GM21723 (cell line): ENCODE measurements around the gene ZFAND2A.

Source experiments
- ATAC-seq: cut with Tn5 transposase; IDR thresholded peaks from one replicate; pipeline ENCODE4 v1.9.1; 2021; ENCODE audit warnings: mild to moderate bottlenecking, moderate library complexity; ENCODE audit not compliant: unreplicated experiment

The ZFAND2A gene

DNA sequence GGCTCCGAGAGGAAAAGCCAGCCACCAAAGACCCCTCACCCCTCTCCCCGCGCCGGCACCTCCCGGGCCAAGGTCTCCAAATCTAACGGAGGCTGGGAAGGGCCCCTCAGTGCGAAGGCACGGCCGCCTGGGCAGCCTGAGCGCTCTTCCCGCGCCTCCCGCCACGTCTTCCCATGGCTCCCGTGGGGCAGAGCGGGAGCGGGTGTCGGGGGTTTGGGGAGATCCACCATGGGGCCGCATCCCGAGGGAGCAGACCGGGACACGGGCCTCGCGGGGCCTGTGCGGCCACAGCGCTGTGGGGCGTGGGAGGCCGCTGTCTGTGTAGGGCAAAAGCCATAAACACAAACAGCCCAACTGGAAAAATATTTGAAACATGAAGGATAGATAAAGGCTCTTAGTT, 49.6 kb downstream of the ZFAND2A start:
- ATAC-seq: no peak

DNA sequence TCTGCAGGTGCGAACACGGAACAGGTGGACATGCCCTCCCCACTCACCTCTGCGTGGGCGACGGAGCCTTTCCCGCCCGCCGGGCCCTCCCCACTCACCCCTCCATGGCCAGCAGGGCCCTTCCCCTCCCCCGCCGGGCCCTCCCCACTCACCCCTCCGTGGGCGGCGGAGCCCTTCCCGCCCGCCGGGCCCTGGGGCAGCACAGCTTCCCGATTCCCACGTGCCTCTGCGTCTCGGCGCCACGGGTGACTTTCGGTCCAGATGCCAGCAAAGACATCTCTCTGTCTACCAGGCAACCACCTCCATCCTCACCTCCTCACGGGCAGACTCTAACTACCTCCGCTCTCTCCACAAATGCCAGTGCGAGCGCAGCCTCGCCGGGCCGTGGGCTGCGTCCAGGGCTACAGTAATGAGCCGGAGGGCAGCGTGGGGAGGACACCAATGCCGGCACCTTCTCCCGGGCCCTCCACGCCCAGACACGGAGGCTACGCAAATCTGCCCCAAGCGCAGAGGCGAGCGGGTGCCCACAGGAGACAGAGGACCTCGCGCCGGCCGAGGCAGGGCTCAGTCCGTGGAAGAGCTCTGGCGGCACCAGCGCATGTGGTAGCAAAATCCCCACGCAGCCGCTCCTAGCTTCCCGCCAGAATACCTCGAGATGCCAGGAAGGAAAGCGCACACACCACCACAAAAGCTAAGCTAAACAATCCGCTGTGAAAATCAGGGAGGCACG, 50.2 kb downstream of the ZFAND2A start:
- ATAC-seq: no peak

DNA sequence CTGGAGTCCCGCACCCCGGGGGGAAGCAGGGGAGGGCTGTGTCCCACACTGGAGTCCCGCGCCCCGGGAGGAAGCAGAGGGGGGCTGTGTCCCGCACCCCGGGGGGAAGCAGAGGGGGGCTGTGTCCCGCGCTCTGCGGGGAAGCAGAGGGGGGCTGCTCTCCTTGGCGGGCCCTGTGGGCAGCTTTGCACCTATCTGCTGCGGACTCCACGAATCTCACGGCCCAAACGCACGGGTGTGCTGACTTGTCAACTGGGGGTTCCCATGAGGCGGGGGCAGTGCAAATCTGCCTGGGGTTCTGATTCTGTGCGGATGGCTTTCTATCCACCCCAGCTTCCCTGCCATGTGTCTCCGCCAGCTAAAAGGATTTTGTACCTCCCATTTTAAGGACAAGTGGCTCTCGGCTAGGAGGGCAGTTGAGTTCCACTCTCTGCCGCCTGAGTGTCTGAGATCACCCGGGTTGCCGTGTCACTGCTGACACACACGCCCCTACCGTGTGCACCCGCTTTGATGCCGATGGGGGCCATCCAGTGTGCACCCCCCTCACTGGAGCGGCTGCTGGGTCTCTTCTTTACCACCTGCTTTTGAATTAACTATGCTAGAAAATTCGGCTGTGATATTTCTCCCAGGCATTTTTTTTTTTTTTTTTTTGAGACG, 51.6 kb downstream of the ZFAND2A start:
- ATAC-seq: no peak

DNA sequence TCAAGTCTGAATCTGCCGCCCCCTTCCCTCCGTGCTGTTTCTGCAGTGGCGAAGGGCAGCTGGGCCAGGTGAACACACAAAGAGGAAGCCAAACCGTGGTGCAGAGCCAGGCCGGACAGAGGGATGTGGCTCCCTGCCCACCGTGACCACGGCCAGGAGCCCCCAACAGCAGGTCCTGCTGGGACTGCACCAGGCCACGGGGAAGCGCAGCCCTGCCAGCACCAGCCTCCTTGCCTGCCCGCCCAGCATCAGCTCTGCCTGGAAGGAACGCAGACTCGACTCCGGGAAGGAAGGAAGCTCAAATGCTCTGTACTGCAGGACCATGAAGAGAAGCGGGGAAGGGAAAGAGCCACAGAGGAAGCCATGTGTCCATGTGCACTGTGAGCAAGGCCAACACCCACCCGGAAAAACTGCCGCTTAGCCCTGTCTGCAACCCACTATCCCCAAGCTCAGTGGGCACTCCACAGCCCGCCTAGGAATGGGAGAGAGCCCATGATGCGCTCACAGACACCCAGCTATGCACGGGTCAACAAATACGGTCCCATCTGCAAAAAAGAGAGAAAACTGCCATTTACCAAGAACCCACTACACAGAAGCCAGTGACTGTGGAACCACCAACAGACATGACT, 53.1 kb downstream of the ZFAND2A start:
- no peak for ATAC-seq

DNA sequence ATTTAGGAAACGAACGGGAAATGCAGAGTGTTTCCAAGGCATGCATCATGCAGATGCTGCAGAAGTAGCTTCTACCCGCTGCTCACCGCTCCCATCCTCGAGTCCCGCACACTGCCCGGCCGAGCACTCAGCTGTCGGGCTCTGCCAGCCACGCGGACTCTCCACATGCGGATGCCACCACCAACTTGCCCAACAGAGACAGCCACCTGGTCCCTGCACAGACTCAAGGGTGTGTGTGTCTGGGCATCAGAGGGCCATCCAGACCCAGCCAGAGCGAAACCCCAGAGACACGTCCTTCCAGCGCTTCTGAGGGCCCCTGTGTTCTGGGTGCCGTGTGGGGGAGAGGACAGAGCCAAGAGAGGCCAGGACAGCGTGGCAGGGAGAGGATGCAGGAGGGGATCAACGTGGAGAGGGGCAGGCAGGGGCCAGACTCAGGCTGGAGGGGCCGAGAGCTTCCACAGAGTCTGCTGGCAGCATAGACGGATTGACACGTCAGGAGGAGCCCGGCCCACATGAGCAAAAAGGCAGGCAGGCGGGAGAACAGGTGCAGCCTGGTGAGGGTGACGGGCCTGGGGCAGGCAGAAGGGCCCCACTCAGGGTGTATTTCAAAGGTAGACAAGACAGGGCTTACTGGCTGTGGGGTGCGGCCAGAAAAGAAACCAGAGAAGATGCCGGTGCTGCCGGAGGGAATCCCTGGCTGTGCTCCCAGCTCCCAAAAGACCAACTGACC, 53.8 kb downstream of the ZFAND2A start:
- ATAC-seq: no peak

DNA sequence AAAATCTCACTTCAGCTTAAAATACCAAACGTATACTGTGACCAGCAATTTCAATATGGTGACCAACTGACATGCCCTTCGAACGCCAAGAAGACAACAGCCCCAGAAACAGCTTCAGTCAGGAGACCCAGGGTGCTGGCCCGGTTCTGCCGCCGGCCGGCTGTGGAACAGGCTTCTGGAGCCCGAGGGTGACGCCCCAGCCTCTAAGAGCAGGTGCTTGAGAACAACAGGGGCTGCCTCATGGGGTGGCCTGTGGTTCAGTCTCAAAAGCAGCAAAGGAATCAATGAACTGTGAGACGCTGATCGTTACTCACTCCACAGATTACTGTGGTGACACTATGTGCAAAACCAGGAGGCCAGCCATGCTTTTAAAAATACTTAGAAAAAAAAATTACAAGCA, 54.8 kb downstream of the ZFAND2A start:
- peak; percentile 47 for ATAC-seq

DNA sequence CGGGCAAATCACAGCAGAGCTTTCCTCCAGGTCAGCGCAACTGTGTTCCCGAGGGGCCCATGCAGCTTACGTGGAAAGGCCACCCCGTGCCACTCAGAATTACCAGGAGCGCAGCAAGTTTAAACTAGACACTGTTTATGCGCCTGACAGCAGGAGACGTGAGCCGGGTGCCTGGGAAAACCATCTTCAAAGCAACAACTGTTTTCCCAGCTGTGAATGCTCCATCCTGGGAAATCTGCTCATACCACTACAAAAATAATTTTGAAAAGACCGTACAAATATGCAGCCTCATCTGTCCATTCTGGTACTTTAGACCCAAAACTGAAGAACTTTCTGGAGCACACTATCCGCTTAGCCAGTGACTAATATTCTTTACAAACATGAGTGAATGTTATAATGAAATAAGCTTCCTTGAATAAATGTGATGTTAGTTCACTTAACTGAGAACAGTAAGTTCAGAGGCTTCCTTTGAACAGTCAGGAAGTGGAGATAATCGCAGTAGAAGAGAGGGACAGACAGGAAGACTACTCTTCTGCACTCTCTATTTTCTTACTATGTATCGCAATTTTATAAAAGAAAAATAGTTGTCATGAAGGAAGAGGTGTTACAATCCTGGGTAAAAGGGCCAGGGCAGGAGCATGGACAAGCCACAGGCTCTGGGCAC, 55.3 kb downstream of the ZFAND2A start:
- no peak for ATAC-seq

DNA sequence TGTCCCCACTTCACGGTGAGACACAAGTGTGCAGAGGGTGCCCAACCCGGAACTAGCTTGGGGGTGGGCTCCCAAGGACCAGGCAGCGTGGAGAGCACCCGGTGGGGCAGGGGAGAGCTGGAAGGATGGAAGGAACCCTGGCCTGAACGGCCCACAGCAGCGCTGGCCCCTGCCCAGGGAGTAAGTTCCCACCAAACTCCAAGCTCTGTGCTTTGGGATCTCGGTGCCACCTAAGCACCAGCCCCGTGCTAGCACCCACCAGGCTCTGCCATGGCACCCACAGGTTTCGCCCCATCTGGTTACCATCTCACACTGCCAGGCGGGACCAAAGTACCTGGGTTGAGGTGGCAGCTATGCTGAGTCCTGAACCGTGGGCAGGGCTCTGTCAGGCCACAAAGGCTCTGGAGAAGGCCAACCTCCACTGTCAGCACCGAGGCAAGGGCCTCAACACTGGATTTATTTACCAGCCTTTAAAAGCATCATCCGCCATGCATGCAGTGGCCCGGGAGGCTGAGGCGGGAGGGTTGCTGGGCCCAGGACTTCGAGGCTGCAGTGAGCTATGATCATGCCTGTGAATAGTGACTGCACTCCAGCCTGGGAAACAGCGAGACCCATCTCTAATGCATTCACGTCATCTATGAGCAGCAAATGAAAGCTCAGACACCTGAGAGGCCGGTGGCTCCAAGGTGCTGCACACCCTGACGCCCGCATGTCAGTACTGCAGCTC, 56.0 kb downstream of the ZFAND2A start:
- no peak for ATAC-seq

DNA sequence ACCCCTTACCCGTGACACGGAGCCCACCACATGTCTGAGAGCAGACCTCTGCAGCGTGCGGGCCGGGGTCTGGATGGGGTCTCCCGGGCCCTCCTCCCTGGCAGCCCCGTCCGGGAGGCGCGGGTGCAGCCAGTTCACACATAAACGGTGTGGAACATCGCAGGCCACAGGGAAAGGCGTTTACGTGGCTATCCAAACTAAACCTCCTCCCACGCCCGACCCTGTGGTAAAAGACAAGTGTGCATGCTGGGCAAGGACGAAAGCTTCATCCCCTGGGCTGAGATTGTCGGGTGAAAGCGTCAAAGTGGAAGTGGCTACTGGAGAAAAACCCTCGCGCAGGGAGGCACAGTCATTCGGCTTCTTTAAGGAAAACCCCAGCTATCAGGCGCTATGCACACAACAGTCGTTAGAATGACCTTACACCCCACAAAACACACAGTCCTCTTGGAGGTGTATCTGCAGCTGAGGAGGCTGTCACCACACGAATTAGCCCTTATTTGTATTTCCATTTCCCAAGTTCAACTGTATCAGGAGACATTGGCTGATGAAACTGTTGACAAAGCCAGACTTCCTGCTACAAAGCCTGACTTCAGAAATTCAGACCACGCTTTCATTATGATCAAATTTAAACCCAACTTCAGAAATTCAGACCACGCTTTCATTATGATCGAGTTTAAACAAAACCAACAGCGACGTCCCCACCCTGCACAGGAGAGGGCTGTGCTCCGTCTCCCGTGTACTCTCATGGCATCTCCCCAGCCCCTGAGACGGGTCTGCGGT, 56.8 kb downstream of the ZFAND2A start:
- ATAC-seq: peak; percentile 47
